Transverse colon (tissue), 4 donors: ENCODE results near the gene SSC5D. TPM values are rescaled to one million over a fixed set of nuclear protein-coding genes. Genes with fewer than 3 reads are reported as not detected.

ENCODE experiments used
- DNase-seq: peaks from one replicate; pipeline ENCODE4 v3.0.0-alpha.2; 2019
- H3K27ac ChIP-seq, 4 donors: fragments of 200-600 bp; sonication (generic); 2 replicates each; pipeline ENCODE4 v1.5.1; 2016 to 2018; ENCODE audit warnings: inconsistent platforms in 4 of 4
- H3K27me3 ChIP-seq: fragments of 200-600 bp; sonication (generic); 2 replicates; pipeline ENCODE4 v1.5.1; 2017; ENCODE audit warnings: inconsistent platforms
- H3K36me3 ChIP-seq, 4 donors: fragments of 200-600 bp; sonication (generic); 2 replicates each; pipeline ENCODE4 v1.5.1; 2017 to 2019; ENCODE audit warnings: inconsistent platforms in 4 of 4
- H3K4me1 ChIP-seq, 4 donors: fragments of 200-600 bp; sonication (generic); 2 replicates each; pipeline ENCODE4 v1.5.1; 2017 to 2020; ENCODE audit warnings: inconsistent platforms in 4 of 4
- H3K4me3 ChIP-seq, 4 donors: fragments of 200-600 bp; sonication (generic); 1 replicate in 1 of 4; 2 replicates in 3 of 4; pipeline versions ENCODE4 v1.5.1 to v1.6.1; 2017 to 2019; ENCODE audit warnings: inconsistent platforms in 4 of 4
- H3K9me3 ChIP-seq, 2 donors: fragments of 200-600 bp; sonication (generic); 2 replicates each; pipeline ENCODE4 v1.5.1; 2017 to 2019; ENCODE audit warnings: inconsistent platforms in 2 of 2
- CTCF ChIP-seq, 5 experiments: fragments of 200-600 bp in 3 of 5; fragments of 450-650 bp in 2 of 5; sonication (generic) in 3 of 5; IDR thresholded peaks; 1 replicate in 2 of 5; 2 replicates in 3 of 5; pipeline ENCODE4 v1.5.1; 2016 to 2017; ENCODE audit warnings: antibody characterized with exemption in 5 of 5, inconsistent platforms in 3 of 5, mild to moderate bottlenecking in 2 of 5, moderate library complexity in 1 of 5
- EP300 ChIP-seq: sonication (generic); formaldehyde crosslinking; IDR thresholded peaks from one replicate; pipeline ENCODE4 v1.6.1; 2017; ENCODE audit warnings: antibody characterized with exemption, low read depth
- POLR2A ChIP-seq: fragments of 450-650 bp; IDR thresholded peaks from one replicate; pipeline ENCODE4 v1.6.1; 2016; ENCODE audit warnings: antibody characterized with exemption, mild to moderate bottlenecking, moderate library complexity
- POLR2AphosphoS5 ChIP-seq, 3 donors: sonication (generic); formaldehyde crosslinking; IDR thresholded peaks; one replicate each; pipeline ENCODE4 v1.6.1; 2016; ENCODE audit warnings: antibody characterized with exemption in 3 of 3
- WGBS, 2 donors: methylation state at CpG; one replicate each; pipeline ENCODE4 v1.1.5; 2018; ENCODE audit warnings: low coverage in 1 of 2; 5-methylcytosine and 5-hydroxymethylcytosine counted together
- in situ Hi-C, 4 donors: fragments of 200-750 bp; cut with MboI; loops; one replicate each; pipeline versions ENCODE4 v1.15.0 to v1.15.1; 2017; ENCODE audit warnings: low sequenced_read_pairs in 3 of 4, low pct_ligation_motif_present in 1 of 4, low pct_unique_long_range_greater_than_20kb in 1 of 4
- intact Hi-C: fragments of 100-400 bp; cut with DNase I; formaldehyde crosslinking; loops from one replicate; pipeline ENCODE4 v1.15.1; 2023; ENCODE audit warnings: low total_unique reads
- total RNA-seq, 4 donors: library from RNA; depleted of rRNA; stranded (reverse); fragments of >200 nt; gene quantifications; one replicate each; pipeline ENCODE4 v1.1.0, GENCODE V29; 2016

The SSC5D gene
- total RNA-seq, result 10 to 100 TPM in 2 of 4 donors, 1 to 10 TPM in 2; 3.4 to 41.2 (median 11.1) TPM

GRCh38 chr19:55487924-55488687 lies at the start of gene SSC5D:
Gene SSC5D (plus strand): TSS chr19:55488436. CDS start chr19:55488590, 154 bp downstream.
- H3K36me3 ChIP-seq, result no peaks in the 10 kb centered on the region
- peaks cover 36 to 60% (median 47%) of the 10 kb centered on the region in 4 donors for H3K4me1 ChIP-seq
- DNase-seq, result no peak
- no peaks in the 10 kb centered on the region for H3K9me3 ChIP-seq
- intact Hi-C loops (no loop called here), in situ Hi-C loops (no loop called here)
- TF ChIP-seq POLR2A, result no peak
- TF ChIP-seq POLR2AphosphoS5 (IDR thresholded peaks at IDR 0.05), result no peak
- no peak for TF ChIP-seq EP300
- no peak for TF ChIP-seq CTCF (IDR thresholded peaks at IDR 0.05)
- H3K27me3 ChIP-seq, result peaks cover 22% of the 10 kb centered on the region
- H3K4me3 ChIP-seq, result peak within 1 kb of the TSS in 3 of 4 donors; percentile 0 to 22 (median 16)
- H3K27ac ChIP-seq, result peak within 1 kb of the TSS; percentile 82 to 94 (median 88)
- 20 to 43% methylated on average over 1 to 16 of the region's 21 CpGs for WGBS, 2 donors

- intact Hi-C loops, result no loop called here
- Histone ChIP-seq H3K9me3 (no peaks in the 10 kb centered on the region), H3K27me3 (peaks cover 82% of the 10 kb centered on the region), H3K4me3 (no peak overlapping the region), H3K4me1 (peaks cover 0 to 24% (median 3%) of the 10 kb centered on the region in 4 donors), H3K36me3 (no peaks in the 10 kb centered on the region), H3K27ac (no peak overlapping the region)
- no peak for TF ChIP-seq CTCF (IDR thresholded peaks at IDR 0.05)
- TF ChIP-seq POLR2A, result no peak
- no peak for TF ChIP-seq POLR2AphosphoS5 (IDR thresholded peaks at IDR 0.05)
- TF ChIP-seq EP300, result no peak
- no peak for DNase-seq
- 80 to 83% methylated on average over 2 to 5 of the region's 5 CpGs for WGBS, 2 donors
- in situ Hi-C loops, result no loop called here
Measured at GRCh38 chr19:55439052-55439451, 49.2 kb upstream of the SSC5D start.

GRCh38 chr19:55440411-55441105 lies 47.7 kb upstream of the SSC5D start:
- H3K27ac ChIP-seq, result no peak overlapping the region
- 21% methylated on average over 30 of the region's 39 CpGs; no CpG with 5 or more reads in 1 of the 2 donors for WGBS, 2 donors
- in situ Hi-C loops (no loop called here), intact Hi-C loops (no loop called here)
- no peak for DNase-seq
- no peaks in the 10 kb centered on the region for H3K9me3 ChIP-seq
- H3K36me3 ChIP-seq, result no peaks in the 10 kb centered on the region
- no peak overlapping the region for H3K4me3 ChIP-seq
- H3K4me1 ChIP-seq, result peaks cover 0 to 24% (median 3%) of the 10 kb centered on the region in 4 donors
- H3K27me3 ChIP-seq, result peaks cover 98% of the 10 kb centered on the region
- TF ChIP-seq POLR2AphosphoS5 (IDR thresholded peaks at IDR 0.05) (no peak), EP300 (no peak), POLR2A (no peak), CTCF (IDR thresholded peaks at IDR 0.05) (no peak)

GRCh38 chr19:55441319-55441691 lies 46.9 kb upstream of the SSC5D start:
- Histone ChIP-seq H3K4me3 (no peak overlapping the region), H3K9me3 (no peaks in the 10 kb centered on the region), H3K36me3 (no peaks in the 10 kb centered on the region), H3K27ac (no peak overlapping the region), H3K4me1 (peaks cover 0 to 24% (median 3%) of the 10 kb centered on the region in 4 donors), H3K27me3 (peaks cover 96% of the 10 kb centered on the region)
- intact Hi-C loops (no loop called here), in situ Hi-C loops (no loop called here)
- TF ChIP-seq POLR2A, result no peak
- DNase-seq, result no peak
- 4 to 9% methylated on average over 8 to 21 of the region's 21 CpGs for WGBS, 2 donors
